WTC11 (cell line): ENCODE results near the gene EBPL. TPM values are rescaled to one million over a fixed set of nuclear protein-coding genes. Genes with fewer than 3 reads are reported as not detected.

Experiments
- ATAC-seq: fragments of 200-7000 bp; cut with Tn5 transposase; 2 replicates; pipeline ENCODE4 v1.10.0; 2021; ENCODE audit warnings: mild to moderate bottlenecking, moderate library complexity
- CTCF ChIA-PET: fragments of 300-600 bp; sonication (Branson Sonifier 250); formaldehyde crosslinking; loops from one replicate; lab custom pipeline; 2021; ENCODE audit warnings: antibody characterized with exemption; lab: Charles Lee
- POLR2A ChIA-PET: fragments of 350-600 bp; sonication (Branson Sonifier 250); formaldehyde crosslinking; loops from one replicate; lab custom pipeline; 2021; ENCODE audit warnings: antibody characterized with exemption; lab: Charles Lee
- DNase-seq: peaks from one replicate; pipeline ENCODE4 v3.0.0; 2021; ENCODE audit warnings: low spot score
- H3K27ac Mint-ChIP-seq: 2 replicates; pipeline ENCODE4 v1.8.0; 2021; ENCODE audit warnings: mixed read lengths
- H3K27me3 Mint-ChIP-seq: 2 replicates; pipeline ENCODE4 v1.8.0; 2021; ENCODE audit warnings: low read depth, mild to moderate bottlenecking, moderate library complexity, mixed read lengths
- H3K36me3 Mint-ChIP-seq: 2 replicates; pipeline ENCODE4 v1.8.0; 2021; ENCODE audit warnings: mixed read lengths
- H3K4me1 Mint-ChIP-seq: 2 replicates; pipeline ENCODE4 v1.8.0; 2022; ENCODE audit warnings: mixed read lengths
- H3K4me3 Mint-ChIP-seq: 2 replicates; pipeline ENCODE4 v1.8.0; 2021; ENCODE audit warnings: mild to moderate bottlenecking, moderate library complexity, mixed read lengths
- H3K9me3 Mint-ChIP-seq: 2 replicates; pipeline ENCODE4 v1.8.0; 2021; ENCODE audit warnings: mixed read lengths
- ETV6 ChIP-seq: sonication (generic); formaldehyde crosslinking; IDR thresholded peaks from 2 replicates; pipeline ENCODE4 v1.8.1; 2022; ENCODE audit warnings: mild to moderate bottlenecking, missing genetic modification reagents
- FOXK1 ChIP-seq: sonication (generic); formaldehyde crosslinking; IDR thresholded peaks from 2 replicates; pipeline ENCODE4 v1.8.0; 2022; ENCODE audit warnings: mild to moderate bottlenecking, moderate library complexity, missing genetic modification reagents
- KAT7 ChIP-seq: sonication (generic); formaldehyde crosslinking; IDR thresholded peaks from 2 replicates; pipeline ENCODE4 v1.8.1; 2023; ENCODE audit warnings: missing genetic modification reagents, mild to moderate bottlenecking, borderline replicate concordance
- NFATC4 ChIP-seq: fragments of 250-450 bp; sonication (Bioruptor Pico); IDR thresholded peaks from 2 replicates; pipeline ENCODE4 v1.9.0; 2021; ENCODE audit warnings: mild to moderate bottlenecking
- NFYB ChIP-seq: sonication (generic); formaldehyde crosslinking; conservative IDR thresholded peaks from 2 replicates; pipeline ENCODE4 v1.8.0; 2022; ENCODE audit warnings: low read depth, missing genetic modification reagents
- SP1 ChIP-seq: sonication (generic); formaldehyde crosslinking; conservative IDR thresholded peaks from 2 replicates; pipeline ENCODE4 v1.8.1; 2022; ENCODE audit warnings: missing genetic modification reagents
- total RNA-seq: library from RNA; stranded (reverse); gene quantifications from 3 replicates; pipeline ENCODE4 v1.2.3, GENCODE V29; 2021
- TF ChIP-seq, protein P1 (sequence below): fragments of 250-450 bp; sonication (Bioruptor Pico); IDR thresholded peaks from 2 replicates; pipeline ENCODE4 v1.9.0; 2021; ENCODE audit warnings: mild to moderate bottlenecking, borderline replicate concordance
- TF ChIP-seq, protein P2 (sequence below): sonication (generic); formaldehyde crosslinking; IDR thresholded peaks from 2 replicates; pipeline ENCODE4 v1.8.0; 2022; ENCODE audit warnings: mild to moderate bottlenecking, missing genetic modification reagents
- TF ChIP-seq, protein P3 (sequence below): sonication (generic); formaldehyde crosslinking; IDR thresholded peaks from 2 replicates; pipeline ENCODE4 v1.8.1; 2022; ENCODE audit warnings: low read depth, missing genetic modification reagents, borderline replicate concordance
- TF ChIP-seq, protein P4 (sequence below): sonication (generic); formaldehyde crosslinking; IDR thresholded peaks from 2 replicates; pipeline ENCODE4 v1.8.1; 2022; ENCODE audit warnings: mild to moderate bottlenecking, missing genetic modification reagents, moderate library complexity, borderline replicate concordance
- TF ChIP-seq, protein P5 (sequence below): fragments of 250-450 bp; sonication (Bioruptor Pico); IDR thresholded peaks from 2 replicates; pipeline ENCODE4 v1.9.0; 2021; ENCODE audit warnings: mild to moderate bottlenecking
- TF ChIP-seq, protein P6 (sequence below): sonication (generic); formaldehyde crosslinking; IDR thresholded peaks from 2 replicates; pipeline ENCODE4 v1.8.0; 2023; ENCODE audit warnings: missing genetic modification reagents, mild to moderate bottlenecking, borderline replicate concordance

The EBPL gene
- total RNA-seq, 1 experiment from 2014 or later, result 92.5 TPM

DNA sequence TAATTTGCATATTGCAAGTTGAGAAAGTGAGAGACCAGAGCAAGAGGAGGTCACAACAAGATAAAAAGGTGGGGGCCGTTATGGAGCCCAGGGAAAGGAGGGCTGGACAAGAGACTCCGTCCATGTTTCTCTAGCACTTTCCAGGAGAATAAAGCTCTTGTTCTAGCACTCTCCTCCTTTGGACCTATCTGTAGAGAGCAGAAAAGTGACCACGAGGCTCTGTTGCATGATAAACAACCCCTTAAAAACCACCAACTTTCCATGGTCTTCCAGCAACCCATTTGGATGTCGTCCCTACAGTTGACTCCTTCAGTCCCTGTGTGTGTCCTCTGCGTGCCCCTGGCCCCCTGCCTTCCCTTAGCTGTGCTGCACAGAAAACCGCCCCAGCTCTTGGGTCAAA, 67.1 kb downstream of the EBPL start (continued):
- TF ChIP-seq, protein P1, sequence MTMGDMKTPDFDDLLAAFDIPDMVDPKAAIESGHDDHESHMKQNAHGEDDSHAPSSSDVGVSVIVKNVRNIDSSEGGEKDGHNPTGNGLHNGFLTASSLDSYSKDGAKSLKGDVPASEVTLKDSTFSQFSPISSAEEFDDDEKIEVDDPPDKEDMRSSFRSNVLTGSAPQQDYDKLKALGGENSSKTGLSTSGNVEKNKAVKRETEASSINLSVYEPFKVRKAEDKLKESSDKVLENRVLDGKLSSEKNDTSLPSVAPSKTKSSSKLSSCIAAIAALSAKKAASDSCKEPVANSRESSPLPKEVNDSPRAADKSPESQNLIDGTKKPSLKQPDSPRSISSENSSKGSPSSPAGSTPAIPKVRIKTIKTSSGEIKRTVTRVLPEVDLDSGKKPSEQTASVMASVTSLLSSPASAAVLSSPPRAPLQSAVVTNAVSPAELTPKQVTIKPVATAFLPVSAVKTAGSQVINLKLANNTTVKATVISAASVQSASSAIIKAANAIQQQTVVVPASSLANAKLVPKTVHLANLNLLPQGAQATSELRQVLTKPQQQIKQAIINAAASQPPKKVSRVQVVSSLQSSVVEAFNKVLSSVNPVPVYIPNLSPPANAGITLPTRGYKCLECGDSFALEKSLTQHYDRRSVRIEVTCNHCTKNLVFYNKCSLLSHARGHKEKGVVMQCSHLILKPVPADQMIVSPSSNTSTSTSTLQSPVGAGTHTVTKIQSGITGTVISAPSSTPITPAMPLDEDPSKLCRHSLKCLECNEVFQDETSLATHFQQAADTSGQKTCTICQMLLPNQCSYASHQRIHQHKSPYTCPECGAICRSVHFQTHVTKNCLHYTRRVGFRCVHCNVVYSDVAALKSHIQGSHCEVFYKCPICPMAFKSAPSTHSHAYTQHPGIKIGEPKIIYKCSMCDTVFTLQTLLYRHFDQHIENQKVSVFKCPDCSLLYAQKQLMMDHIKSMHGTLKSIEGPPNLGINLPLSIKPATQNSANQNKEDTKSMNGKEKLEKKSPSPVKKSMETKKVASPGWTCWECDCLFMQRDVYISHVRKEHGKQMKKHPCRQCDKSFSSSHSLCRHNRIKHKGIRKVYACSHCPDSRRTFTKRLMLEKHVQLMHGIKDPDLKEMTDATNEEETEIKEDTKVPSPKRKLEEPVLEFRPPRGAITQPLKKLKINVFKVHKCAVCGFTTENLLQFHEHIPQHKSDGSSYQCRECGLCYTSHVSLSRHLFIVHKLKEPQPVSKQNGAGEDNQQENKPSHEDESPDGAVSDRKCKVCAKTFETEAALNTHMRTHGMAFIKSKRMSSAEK (CRISPR knock-in tag), result no peak
- no peak for TF ChIP-seq NFATC4 (CRISPR knock-in tag)
- TF ChIP-seq, protein P2, sequence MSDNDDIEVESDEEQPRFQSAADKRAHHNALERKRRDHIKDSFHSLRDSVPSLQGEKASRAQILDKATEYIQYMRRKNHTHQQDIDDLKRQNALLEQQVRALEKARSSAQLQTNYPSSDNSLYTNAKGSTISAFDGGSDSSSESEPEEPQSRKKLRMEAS (CRISPR knock-in tag), result no peak
- TF ChIP-seq FOXK1, result no peak
- TF ChIP-seq, protein P3, sequence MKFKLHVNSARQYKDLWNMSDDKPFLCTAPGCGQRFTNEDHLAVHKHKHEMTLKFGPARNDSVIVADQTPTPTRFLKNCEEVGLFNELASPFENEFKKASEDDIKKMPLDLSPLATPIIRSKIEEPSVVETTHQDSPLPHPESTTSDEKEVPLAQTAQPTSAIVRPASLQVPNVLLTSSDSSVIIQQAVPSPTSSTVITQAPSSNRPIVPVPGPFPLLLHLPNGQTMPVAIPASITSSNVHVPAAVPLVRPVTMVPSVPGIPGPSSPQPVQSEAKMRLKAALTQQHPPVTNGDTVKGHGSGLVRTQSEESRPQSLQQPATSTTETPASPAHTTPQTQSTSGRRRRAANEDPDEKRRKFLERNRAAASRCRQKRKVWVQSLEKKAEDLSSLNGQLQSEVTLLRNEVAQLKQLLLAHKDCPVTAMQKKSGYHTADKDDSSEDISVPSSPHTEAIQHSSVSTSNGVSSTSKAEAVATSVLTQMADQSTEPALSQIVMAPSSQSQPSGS (CRISPR knock-in tag), result no peak
- TF ChIP-seq KAT7, result no peak

DNA sequence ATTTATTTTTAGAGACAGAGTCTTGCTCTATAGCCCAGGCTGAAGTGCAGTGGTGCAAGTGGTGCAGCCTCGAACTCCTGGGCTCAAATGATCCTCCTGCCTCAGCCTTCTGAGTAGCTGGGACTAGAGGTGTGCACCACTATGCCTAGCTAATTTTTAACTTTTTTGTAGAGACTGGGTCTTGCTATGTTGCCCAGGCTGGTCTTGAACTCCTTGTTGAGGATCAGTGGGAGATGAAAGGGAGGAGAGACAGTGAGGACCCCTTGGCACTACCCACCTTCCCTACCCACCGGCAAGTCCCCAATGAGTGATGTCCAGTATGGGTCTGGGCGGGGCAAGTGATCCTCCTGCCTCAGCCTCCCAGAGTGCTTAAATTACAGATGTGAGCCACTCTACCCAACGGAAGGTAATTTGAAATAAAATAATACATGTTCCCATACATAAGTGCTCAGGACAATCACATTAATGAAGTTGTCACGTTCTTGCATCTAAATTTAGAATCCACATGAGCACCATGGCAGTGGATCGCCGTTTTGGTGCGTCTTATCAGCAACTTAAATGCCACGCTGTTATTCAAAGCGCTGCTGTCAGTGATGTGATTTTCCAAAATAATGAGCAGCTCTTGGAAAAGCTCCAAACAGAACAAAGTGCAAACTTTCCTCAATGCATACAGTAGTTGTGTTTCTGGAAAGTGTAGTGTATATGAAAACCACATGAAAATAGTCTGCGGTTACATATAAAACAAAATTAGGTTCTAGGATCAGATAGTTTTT, 68.9 kb downstream of the EBPL start:
- ATAC-seq (no peak), DNase-seq (no peak)
- no peak overlapping the region for H3K4me3 Mint-ChIP-seq
- no peak for TF ChIP-seq SP1
- TF ChIP-seq, protein P4, sequence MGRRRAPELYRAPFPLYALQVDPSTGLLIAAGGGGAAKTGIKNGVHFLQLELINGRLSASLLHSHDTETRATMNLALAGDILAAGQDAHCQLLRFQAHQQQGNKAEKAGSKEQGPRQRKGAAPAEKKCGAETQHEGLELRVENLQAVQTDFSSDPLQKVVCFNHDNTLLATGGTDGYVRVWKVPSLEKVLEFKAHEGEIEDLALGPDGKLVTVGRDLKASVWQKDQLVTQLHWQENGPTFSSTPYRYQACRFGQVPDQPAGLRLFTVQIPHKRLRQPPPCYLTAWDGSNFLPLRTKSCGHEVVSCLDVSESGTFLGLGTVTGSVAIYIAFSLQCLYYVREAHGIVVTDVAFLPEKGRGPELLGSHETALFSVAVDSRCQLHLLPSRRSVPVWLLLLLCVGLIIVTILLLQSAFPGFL (CRISPR knock-in tag), result no peak
- no peak for TF ChIP-seq NFYB
- TF ChIP-seq, protein P5, sequence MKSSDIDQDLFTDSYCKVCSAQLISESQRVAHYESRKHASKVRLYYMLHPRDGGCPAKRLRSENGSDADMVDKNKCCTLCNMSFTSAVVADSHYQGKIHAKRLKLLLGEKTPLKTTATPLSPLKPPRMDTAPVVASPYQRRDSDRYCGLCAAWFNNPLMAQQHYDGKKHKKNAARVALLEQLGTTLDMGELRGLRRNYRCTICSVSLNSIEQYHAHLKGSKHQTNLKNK (CRISPR knock-in tag), result no peak
- TF ChIP-seq, protein P6, sequence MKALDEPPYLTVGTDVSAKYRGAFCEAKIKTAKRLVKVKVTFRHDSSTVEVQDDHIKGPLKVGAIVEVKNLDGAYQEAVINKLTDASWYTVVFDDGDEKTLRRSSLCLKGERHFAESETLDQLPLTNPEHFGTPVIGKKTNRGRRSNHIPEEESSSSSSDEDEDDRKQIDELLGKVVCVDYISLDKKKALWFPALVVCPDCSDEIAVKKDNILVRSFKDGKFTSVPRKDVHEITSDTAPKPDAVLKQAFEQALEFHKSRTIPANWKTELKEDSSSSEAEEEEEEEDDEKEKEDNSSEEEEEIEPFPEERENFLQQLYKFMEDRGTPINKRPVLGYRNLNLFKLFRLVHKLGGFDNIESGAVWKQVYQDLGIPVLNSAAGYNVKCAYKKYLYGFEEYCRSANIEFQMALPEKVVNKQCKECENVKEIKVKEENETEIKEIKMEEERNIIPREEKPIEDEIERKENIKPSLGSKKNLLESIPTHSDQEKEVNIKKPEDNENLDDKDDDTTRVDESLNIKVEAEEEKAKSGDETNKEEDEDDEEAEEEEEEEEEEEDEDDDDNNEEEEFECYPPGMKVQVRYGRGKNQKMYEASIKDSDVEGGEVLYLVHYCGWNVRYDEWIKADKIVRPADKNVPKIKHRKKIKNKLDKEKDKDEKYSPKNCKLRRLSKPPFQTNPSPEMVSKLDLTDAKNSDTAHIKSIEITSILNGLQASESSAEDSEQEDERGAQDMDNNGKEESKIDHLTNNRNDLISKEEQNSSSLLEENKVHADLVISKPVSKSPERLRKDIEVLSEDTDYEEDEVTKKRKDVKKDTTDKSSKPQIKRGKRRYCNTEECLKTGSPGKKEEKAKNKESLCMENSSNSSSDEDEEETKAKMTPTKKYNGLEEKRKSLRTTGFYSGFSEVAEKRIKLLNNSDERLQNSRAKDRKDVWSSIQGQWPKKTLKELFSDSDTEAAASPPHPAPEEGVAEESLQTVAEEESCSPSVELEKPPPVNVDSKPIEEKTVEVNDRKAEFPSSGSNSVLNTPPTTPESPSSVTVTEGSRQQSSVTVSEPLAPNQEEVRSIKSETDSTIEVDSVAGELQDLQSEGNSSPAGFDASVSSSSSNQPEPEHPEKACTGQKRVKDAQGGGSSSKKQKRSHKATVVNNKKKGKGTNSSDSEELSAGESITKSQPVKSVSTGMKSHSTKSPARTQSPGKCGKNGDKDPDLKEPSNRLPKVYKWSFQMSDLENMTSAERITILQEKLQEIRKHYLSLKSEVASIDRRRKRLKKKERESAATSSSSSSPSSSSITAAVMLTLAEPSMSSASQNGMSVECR (CRISPR knock-in tag), result no peak
- TF ChIP-seq ETV6 (CRISPR knock-in tag), result no peak
- H3K27me3 Mint-ChIP-seq, result no peaks in the 10 kb centered on the region
- ChIA-PET CTCF (interaction anchor here (0.5 kb wide), 1 partner anchor 186 kb away, joined by 3 read pairs; no protein-coding TSS in a partner anchor), POLR2A (no interaction called here)
- peaks cover 5% of the 10 kb centered on the region; the same call in 1 of the 2 replicates for H3K4me1 Mint-ChIP-seq
- no peaks in the 10 kb centered on the region for H3K9me3 Mint-ChIP-seq
- no peaks in the 10 kb centered on the region for H3K36me3 Mint-ChIP-seq
- no peak overlapping the region for H3K27ac Mint-ChIP-seq
